Mesenteric fat pad (tissue), 1 donor: ENCODE results near the gene PRKN. TPM values are rescaled to one million over a fixed set of nuclear protein-coding genes. Genes with fewer than 3 reads are reported as not detected.

ENCODE experiments used
- DNase-seq: peaks from one replicate; pipeline ENCODE4 v3.0.0-alpha.2; 2020; ENCODE audit warnings: low spot score
- total RNA-seq: library from RNA; stranded (reverse); fragmentation: NEBNext Ultra II Directional; extraction: Animal tissue kit (Norgen Biotek cat#: 25700); gene quantifications from one replicate; pipeline ENCODE4 v1.2.1, GENCODE V29; 2021
- donor health status: DM: yes; HTN: yes; CAD: no.

Gene PRKN
- total RNA-seq, 1 donor from 2014 or later, result 10.1 TPM

GRCh38 chr6:161829291-161829729, 898.3 kb downstream of the PRKN start:
- DNase-seq, result no peak

- no peak for DNase-seq
Observed at GRCh38 chr6:161828355-161828754, 899.2 kb downstream of the PRKN start.

DNA sequence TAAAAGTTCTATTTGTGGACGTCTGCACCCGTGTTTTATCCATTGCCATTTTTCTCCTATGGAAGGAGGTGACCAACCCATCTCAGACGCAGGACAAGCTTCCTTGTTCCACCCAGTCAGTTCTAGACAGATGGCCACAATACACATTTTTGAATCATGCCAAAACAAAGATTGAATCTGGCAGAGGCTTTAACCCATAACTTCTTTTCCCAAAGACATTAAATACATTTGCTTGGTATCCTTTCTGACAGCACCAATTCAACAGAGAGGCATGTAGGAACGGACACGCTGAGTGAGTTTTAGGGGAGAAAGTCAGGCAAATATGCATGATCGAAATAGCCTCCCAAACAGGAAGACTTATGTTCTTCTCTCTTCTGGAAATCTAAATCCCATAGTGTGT, 901.1 kb downstream of the PRKN start:
- DNase-seq, result no peak

DNA sequence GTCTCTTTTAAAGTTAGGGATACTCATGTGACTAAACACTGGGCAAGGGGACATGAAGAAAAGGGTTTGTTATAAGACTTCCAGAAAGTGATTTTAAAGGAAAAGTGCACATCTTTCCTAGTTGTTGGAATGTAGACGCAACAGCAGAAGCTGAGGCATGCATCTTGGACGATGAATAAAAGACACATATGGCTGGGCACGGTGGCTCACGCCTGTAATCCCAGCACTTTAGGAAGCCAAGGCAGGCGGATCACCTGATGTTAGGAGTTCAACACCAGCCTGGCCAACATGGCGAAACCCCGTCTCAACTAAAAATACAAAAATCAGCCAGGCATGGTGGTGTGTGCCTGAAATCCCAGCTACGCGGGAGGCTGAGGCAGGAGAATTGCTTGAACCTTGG, 905.4 kb downstream of the PRKN start:
- peak; percentile 55 for DNase-seq

- DNase-seq, result no peak
Observed at GRCh38 chr6:161817881-161818280, 909.7 kb downstream of the PRKN start.

- no peak for DNase-seq
Observed at GRCh38 chr6:161815965-161816364, 911.6 kb downstream of the PRKN start.

DNA sequence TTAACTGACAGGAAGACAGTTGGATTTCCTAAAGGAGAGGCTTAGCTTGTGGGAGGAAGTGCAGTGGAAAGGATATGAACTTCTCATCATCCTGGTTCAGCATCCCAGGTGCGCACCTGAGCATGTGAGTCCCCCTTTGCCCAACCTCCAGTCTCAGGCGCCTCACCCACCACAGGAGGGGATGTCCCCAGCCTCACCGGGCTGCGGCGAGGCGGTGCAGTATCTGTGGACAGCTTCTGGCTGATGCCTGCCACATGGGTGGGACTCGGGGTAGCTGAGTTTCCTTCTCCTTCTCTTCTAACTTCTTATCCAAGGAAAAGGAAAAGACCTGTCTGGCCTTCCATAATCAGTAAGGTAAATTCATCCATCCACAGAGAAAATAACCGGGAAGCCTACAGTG, 914.4 kb downstream of the PRKN start:
- DNase-seq, result no peak

DNA sequence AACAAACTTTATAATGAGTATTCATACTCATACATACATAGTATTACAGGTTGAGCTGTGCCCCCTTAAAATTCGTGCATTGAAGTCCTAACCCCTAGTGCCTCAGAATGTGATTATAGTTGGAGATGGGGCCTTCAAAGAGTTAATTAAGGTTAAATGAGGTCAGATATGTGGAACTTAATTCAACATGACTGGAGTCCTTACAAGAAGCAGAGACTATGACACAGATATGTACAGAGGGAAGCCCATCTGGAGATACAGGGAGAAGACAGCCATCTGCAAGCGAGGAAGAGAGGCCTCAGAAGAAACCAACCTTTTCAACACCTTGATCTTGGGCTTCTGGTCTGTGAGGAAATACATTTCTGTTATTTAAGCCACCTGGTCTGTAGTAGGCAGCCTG, 917.6 kb downstream of the PRKN start:
- no peak for DNase-seq

DNA sequence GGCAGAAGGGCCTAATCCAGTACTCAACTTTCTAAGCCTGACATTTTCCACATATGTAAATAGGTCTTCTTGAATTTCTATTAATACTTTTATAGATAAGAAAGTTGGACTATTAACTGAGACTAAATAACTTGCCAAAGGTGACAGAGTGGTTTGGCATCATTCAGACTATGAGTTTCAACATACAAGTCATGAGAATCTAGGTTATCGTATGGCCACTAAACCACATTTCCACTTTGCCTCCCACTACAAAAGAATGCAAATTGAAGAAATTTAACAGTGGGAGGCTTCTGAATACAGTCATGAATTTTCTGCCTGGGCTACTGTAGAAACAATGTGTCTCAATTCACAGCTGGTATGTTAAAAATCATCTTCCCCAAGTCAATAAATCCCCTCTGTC, 922.7 kb downstream of the PRKN start:
- DNase-seq, result no peak

DNA sequence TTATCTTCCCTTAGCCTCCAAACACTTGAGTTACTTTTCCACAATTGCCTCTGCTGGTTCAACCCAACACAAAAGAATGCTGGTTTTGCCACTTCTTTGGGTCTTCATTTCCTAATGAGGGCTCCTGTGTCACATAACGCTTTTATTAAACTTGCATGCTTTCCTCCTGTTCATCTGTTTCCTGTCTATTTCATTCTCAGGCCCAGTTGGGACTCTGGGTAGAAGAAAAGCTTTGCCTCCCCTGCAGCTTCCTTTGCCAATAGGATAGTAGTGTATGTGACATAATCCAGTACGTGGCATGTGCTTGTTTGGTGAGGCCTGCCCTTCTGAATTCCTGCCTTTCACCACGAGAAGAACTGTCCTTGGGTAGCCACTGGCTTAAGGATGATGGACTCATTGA, 924.4 kb downstream of the PRKN start:
- no peak for DNase-seq

GRCh38 chr6:161802231-161802630, 925.3 kb downstream of the PRKN start:
- DNase-seq, result no peak

- DNase-seq, result no peak
Observed at GRCh38 chr6:161798844-161799394, 928.6 kb downstream of the PRKN start.

GRCh38 chr6:161796681-161797080, 930.9 kb downstream of the PRKN start:
- DNase-seq, result no peak

- DNase-seq, result no peak
Observed at GRCh38 chr6:161792851-161793493, 934.6 kb downstream of the PRKN start.

DNA sequence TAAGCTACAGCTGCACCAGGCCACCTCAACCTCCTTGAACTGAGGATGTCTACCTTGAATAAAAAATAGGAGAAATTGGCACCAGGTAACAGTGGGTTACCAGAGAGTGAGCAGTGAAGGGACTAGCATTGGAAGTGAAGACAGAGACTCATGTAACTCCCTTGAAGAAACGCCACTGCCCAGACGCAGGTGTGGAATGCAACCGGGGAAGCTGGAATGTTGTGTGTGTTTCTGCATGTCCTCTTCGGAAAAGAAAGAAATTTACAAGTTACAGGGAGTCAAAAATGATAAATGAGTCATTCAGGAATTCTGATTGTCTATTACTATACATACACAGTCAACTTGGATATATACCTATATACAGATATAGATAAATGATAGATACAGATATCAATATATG, 939.0 kb downstream of the PRKN start:
- no peak for DNase-seq

- DNase-seq, result no peak
Observed at GRCh38 chr6:161772176-161772575, 955.4 kb downstream of the PRKN start.

- DNase-seq, result no peak
Observed at GRCh38 chr6:161761966-161762365, 965.6 kb downstream of the PRKN start.

DNA sequence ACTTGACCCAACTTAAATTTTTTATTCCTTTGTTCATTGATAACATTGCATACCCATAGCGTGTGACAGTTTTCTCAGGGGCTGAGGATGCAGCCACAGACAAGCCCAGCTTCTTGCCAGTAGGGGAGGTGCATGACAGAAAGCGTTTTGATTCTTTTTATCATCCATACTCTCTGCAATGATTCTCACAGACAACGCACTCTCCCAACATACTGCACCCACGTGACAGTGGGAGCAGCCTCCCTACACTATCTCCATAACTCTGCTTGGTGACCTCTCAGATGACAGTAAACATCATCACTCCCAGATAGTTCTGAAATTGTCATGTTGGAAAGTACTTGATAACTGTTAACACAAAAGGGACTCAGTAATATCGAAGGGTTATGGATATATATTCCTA, 972.5 kb downstream of the PRKN start:
- no peak for DNase-seq

DNA sequence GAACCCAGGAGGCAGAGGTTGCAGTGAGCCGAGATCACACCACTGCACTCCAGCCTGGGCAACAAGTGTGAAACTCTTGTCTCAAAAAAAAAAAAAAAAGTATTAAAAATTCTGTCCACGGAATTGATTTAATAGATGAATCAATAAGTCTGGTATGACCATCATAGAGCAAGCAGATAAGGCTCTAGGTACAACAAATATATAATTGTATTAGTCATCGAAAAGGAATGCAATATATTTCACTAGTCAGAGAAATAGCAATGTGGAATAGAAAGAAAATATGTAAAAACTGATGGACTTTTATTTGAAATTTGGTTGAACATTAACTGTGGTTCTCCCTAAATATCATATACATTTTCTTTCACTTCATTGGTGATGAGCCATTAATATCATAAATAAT, 976.9 kb downstream of the PRKN start:
- DNase-seq, result no peak

DNA sequence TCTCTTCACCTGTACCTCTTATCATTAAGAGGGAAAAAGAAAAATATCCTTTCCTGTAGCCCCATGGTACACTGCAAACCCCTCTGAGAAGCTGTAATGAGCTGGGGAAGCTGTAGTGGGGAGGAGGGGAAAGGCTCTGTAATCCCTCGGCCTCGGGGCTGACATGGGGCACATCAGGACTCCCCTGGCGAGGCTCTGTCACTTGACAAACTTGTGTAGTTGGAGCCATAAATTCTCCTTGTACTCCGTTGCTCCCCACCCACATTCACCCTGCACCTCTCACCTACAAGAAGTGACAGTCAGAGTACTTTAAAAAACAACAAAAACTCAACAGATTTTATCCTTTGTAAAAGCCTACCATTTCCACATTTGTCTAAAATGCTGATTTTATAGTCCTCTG, 978.0 kb downstream of the PRKN start:
- DNase-seq, result no peak

DNA sequence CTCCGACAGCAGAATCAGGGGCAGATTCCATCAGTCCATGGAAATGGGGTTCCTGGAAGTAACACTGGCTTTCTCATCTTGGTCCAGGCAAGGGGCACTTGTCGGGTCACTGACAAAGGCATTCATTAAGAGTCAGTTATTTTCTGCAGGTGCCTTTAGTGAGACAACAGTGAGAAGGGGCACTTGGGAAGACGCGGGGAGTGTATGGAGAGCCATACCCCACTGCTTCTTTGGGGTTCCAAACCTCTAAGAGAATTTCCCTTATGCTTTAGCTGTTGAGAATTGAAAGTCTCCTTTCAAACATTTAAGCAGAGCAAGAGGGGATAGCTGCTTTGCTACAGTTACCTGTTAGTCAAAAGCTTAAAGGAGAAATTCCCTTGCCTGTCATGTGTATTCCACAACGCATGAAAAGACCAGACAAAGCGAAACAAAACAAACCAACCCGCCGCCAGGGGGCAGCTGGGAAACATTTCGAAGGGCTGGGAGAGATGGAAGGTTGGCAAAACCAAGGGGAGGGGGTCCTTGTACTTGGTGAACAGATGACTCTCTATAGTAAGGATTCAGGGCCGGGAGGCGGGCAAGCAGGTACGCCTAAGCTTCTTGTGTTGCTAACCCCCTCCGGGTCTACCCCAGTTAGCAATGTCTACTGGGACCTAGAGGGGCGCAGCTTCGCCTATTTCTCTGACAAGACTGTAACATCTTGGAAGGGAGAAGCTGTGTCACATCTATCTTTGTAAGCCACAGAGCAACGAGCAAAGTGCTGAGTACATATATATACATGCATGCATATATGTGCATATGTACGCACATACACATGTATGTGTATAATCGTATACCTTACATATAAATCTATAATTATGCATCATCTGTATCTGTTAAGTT, 978.8 kb downstream of the PRKN start:
- no peak for DNase-seq

GRCh38 chr6:161747506-161747905, 980.1 kb downstream of the PRKN start:
- no peak for DNase-seq
